ENCODE results near the gene DDX59. TPM values are rescaled to one million over a fixed set of nuclear protein-coding genes. Genes with fewer than 3 reads are reported as not detected.
A peak's percentile ranks its signal among the peaks of the same experiment; 100 is the strongest.

DDX59 gene
- total and polyA plus RNA-seq, 9 of the 15 experiments (the other 6 are each of a cell fraction or from before 2014, with no cell fraction given): 8.3 to 30.4 (median 19.8) TPM

DNA sequence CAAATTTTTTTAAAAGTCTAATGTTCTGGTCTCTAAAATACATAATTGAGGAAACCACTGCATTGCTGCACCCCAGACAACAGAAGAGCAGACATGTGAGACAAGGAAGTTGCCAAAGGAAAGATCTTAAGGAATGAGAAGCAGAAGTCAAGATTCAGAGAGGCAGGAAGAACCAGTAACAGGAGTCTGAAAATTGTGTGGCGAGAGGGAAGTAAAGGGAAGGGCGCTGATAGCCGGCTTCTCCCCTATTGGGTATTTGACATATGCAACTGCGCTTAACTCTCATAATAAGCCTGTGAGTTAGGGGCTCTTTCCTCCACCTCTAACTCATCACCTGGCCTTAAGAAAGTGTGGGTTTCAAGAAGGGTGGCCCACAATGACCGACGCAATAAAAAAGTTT, 27.2 kb downstream of the DDX59 start (continued):
- TF ChIP-seq CREBBP (IDR thresholded peaks at IDR 0.05; ENCODE audit: low read depth, low read length) (no peak), KAT8 (IDR thresholded peaks at IDR 0.05; ENCODE audit: low read depth) (no peak), EHMT2 (IDR thresholded peaks at IDR 0.05) (0 out of 2 replicates have a peak, but pooled peaks have one; percentile 59), MCM5 (IDR thresholded peaks at IDR 0.05; ENCODE audit: low read depth) (no peak), ZNF707 (CRISPR knock-in tag; conservative IDR thresholded peaks at IDR 0.05) (no peak), KDM5B (IDR thresholded peaks at IDR 0.05; ENCODE audit: insufficient replicate concordance, low read depth, low read length) (no peak), MCM7 (IDR thresholded peaks at IDR 0.05) (no peak), RBM25 (IDR thresholded peaks at IDR 0.05; ENCODE audit: low read depth, low read length, severe bottlenecking) (no peak), CBX3 (IDR thresholded peaks at IDR 0.05; ENCODE audit: borderline replicate concordance in 1 of 2, low read length in 2 of 2) (no peak), KAT2B (IDR thresholded peaks at IDR 0.05; ENCODE audit: low read depth, low read length) (no peak), NFATC3 (IDR thresholded peaks at IDR 0.05) (no peak), SP1 (CRISPR knock-in tag; IDR thresholded peaks at IDR 0.05) (0 out of 2 replicates have a peak, but pooled peaks have one; percentile 21), SMARCA4 (IDR thresholded peaks at IDR 0.05) (peak; percentile 66), DDX20 (tag; IDR thresholded peaks at IDR 0.05; ENCODE audit: low read depth) (no peak), USF2 (CRISPR knock-in tag; IDR thresholded peaks at IDR 0.05) (no peak), MAFG (tag; conservative IDR thresholded peaks at IDR 0.05) (no peak), PHF20 (IDR thresholded peaks at IDR 0.05; ENCODE audit: partially characterized antibody) (no peak), ZNF140 (CRISPR knock-in tag; IDR thresholded peaks at IDR 0.05) (no peak), RCOR1 (IDR thresholded peaks at IDR 0.05; ENCODE audit: borderline replicate concordance in 1 of 2, low read depth in 2 of 2, low read length in 2 of 2) (peak in 1 of 2 experiments; percentile 50; a peak in 1 of 4 replicates), MTA1 (IDR thresholded peaks at IDR 0.05; ENCODE audit: borderline replicate concordance) (peak; percentile 29; the same call in 1 of the 2 replicates), CREM (IDR thresholded peaks at IDR 0.05; ENCODE audit: low read depth) (no peak), RHOXF2B (CRISPR knock-in tag; conservative IDR thresholded peaks at IDR 0.05) (no peak), ETV5 (CRISPR knock-in tag; IDR thresholded peaks at IDR 0.05; ENCODE audit: low read depth) (no peak)
- TF ChIP-seq, protein P1, sequence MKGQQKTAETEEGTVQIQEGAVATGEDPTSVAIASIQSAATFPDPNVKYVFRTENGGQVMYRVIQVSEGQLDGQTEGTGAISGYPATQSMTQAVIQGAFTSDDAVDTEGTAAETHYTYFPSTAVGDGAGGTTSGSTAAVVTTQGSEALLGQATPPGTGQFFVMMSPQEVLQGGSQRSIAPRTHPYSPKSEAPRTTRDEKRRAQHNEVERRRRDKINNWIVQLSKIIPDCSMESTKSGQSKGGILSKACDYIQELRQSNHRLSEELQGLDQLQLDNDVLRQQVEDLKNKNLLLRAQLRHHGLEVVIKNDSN (CRISPR knock-in tag; IDR thresholded peaks at IDR 0.05): no peak
- TF ChIP-seq, protein P2, sequence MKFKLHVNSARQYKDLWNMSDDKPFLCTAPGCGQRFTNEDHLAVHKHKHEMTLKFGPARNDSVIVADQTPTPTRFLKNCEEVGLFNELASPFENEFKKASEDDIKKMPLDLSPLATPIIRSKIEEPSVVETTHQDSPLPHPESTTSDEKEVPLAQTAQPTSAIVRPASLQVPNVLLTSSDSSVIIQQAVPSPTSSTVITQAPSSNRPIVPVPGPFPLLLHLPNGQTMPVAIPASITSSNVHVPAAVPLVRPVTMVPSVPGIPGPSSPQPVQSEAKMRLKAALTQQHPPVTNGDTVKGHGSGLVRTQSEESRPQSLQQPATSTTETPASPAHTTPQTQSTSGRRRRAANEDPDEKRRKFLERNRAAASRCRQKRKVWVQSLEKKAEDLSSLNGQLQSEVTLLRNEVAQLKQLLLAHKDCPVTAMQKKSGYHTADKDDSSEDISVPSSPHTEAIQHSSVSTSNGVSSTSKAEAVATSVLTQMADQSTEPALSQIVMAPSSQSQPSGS (CRISPR knock-in tag; IDR thresholded peaks at IDR 0.05): no peak

Data from K562 (cell line).